Measurements from ENCODE around the gene MATN1. TPM values are rescaled to one million over a fixed set of nuclear protein-coding genes. Genes with fewer than 3 reads are reported as not detected.

MATN1 gene
- total and polyA plus RNA-seq, 9 donors = 0.10 to 0.95 (median 0.51) TPM

DNA sequence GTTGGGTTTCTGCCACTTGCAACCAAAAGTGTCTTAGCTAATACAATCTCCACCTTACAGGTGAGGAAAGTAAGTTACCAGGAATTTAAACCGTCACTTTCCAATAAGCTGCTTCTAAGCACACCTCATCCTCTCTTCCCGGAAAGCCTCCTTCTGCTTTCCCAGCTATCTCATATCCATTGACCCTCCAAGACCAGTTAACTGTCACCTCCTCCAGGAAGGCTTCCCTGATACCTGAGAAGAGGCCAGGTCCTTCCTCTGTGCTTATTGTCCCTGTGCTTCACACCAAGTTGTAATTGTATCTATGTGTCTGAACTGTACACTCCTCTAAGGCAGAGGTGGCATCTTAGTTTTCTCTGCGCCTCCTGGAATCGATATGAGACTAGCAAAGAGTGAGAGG is 11.2 kb upstream of the MATN1 start:
- H3K4me1 ChIP-seq (ENCODE audit: insufficient read depth) = peaks cover 4% of the 10 kb centered on the region
- DNase-seq = no peak
- intact Hi-C loops (cut with DNase I) = no loop called here
- no peak overlapping the region for H3K4me3 ChIP-seq
- no peaks in the 10 kb centered on the region for H3K36me3 ChIP-seq
- H3K27ac ChIP-seq = no peak overlapping the region
- TF ChIP-seq EP300 (IDR thresholded peaks at IDR 0.05) = no peak
- TF ChIP-seq, protein P1, sequence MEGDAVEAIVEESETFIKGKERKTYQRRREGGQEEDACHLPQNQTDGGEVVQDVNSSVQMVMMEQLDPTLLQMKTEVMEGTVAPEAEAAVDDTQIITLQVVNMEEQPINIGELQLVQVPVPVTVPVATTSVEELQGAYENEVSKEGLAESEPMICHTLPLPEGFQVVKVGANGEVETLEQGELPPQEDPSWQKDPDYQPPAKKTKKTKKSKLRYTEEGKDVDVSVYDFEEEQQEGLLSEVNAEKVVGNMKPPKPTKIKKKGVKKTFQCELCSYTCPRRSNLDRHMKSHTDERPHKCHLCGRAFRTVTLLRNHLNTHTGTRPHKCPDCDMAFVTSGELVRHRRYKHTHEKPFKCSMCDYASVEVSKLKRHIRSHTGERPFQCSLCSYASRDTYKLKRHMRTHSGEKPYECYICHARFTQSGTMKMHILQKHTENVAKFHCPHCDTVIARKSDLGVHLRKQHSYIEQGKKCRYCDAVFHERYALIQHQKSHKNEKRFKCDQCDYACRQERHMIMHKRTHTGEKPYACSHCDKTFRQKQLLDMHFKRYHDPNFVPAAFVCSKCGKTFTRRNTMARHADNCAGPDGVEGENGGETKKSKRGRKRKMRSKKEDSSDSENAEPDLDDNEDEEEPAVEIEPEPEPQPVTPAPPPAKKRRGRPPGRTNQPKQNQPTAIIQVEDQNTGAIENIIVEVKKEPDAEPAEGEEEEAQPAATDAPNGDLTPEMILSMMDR (IDR thresholded peaks at IDR 0.05) = no peak
- no peak for TF ChIP-seq POLR2A (IDR thresholded peaks at IDR 0.05)
- WGBS, 3 donors = 92 to 94% (median 94%) methylated on average over 4 of the region's 4 CpGs
- no peaks in the 10 kb centered on the region for H3K27me3 ChIP-seq
- H3K9me3 ChIP-seq = no peaks in the 10 kb centered on the region

DNA sequence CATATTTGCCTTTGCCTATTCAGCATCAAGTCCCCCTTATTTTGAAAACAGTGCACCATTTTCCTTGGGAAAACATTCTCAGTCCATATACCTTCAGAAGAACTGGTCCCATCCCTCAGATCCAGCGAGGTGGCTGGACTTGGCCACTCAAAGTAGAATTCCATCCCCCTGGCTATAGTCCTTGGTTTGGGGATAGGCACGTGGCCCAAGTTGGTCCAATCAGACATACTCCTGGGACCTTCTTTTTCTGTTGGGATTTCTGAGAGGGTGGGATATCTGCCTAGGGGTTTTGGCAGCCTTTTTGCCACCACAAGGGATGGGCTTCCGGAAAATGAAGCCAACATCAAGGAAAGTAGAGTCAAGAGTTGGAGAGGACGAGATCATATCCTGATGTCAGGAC is 10.7 kb upstream of the MATN1 start:
- Histone ChIP-seq H3K4me3 (no peak overlapping the region), H3K27me3 (no peaks in the 10 kb centered on the region), H3K27ac (no peak overlapping the region), H3K9me3 (no peaks in the 10 kb centered on the region), H3K36me3 (no peaks in the 10 kb centered on the region), H3K4me1 (ENCODE audit: insufficient read depth) (peaks cover 4% of the 10 kb centered on the region)
- 92 to 98% (median 96%) methylated on average over 4 of the region's 4 CpGs for WGBS, 3 donors
- intact Hi-C loops (cut with DNase I) = no loop called here
- TF ChIP-seq, protein P1 (IDR thresholded peaks at IDR 0.05) = no peak
- TF ChIP-seq EP300 (IDR thresholded peaks at IDR 0.05) = no peak
- no peak for TF ChIP-seq POLR2A (IDR thresholded peaks at IDR 0.05)
- no peak for DNase-seq

DNA sequence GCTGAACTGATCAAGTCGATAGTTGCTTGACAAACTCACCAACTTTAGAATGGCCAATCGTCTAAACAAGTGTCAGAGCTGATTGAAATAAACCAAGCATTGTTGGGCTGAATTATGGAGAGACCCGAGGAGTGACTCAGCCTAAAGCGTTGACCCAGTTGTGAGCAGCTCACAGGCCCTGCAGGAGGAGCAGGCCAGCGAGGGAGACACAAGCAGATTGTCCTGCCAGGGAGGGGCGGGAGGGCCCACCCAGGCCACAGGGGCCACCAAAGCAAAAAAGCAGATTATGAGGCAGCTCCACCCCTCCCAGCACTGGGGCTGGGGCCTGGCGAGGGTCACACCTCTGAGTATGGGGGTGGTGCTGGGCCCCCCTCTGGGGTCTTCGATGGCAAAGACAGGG is 10.1 kb upstream of the MATN1 start:
- intact Hi-C loops (cut with DNase I) = no loop called here
- TF ChIP-seq POLR2A (IDR thresholded peaks at IDR 0.05) (no peak), EP300 (IDR thresholded peaks at IDR 0.05) (no peak)
- H3K27ac ChIP-seq = no peak overlapping the region

DNA sequence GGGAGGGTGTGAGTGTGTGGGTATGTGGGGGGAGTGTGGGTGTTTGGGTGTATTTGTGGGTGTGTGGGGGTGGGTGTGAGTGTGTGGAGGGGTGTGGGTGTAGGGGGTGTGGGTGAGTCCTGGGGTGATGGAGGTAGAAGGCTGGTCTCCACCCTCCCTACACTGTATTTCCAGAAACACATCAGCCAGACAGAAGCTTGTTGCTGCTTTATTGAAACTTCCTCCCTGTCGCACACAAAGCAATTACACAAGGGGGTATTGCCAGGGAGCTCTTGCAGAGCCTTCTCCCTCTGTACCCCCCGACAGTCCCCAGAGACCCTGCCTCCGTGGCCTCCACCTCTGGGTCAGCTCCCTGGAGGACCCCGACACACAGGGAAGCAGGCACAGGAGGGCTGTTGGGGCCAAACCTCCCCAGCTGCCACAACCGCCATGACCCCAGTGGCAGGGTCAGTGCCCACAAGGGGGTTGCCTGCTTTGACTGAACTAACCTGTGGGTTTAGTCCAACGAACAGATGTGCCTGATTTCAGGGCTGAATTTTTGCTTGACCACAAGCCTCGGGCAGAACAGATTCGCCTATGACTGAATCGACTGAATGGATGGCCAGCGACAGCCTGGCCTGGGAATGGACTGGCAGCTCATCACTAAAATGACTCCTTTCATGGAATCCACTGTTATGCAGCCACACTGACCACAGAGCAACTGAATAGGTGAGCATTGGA is 9.1 kb upstream of the MATN1 start:
- no peak for DNase-seq
- Histone ChIP-seq H3K9me3 (no peaks in the 10 kb centered on the region), H3K27me3 (no peaks in the 10 kb centered on the region), H3K4me1 (ENCODE audit: insufficient read depth) (peaks cover 4% of the 10 kb centered on the region), H3K4me3 (no peak overlapping the region), H3K36me3 (no peaks in the 10 kb centered on the region), H3K27ac (no peak overlapping the region)
- intact Hi-C loops (cut with DNase I) = no loop called here
- 68 to 73% (median 70%) methylated on average over 10 of the region's 10 CpGs for WGBS, 3 donors
- no peak for TF ChIP-seq POLR2A (IDR thresholded peaks at IDR 0.05)
- TF ChIP-seq, protein P1 (IDR thresholded peaks at IDR 0.05) = no peak
- TF ChIP-seq EP300 (IDR thresholded peaks at IDR 0.05) = no peak

More for the DNA sequence above, 10.1 kb upstream of the MATN1 start:
- WGBS, 3 donors = 85 to 87% (median 86%) methylated on average over 8 of the region's 8 CpGs
- Histone ChIP-seq H3K36me3 (no peaks in the 10 kb centered on the region), H3K9me3 (no peaks in the 10 kb centered on the region), H3K4me3 (no peak overlapping the region), H3K27me3 (no peaks in the 10 kb centered on the region), H3K4me1 (ENCODE audit: insufficient read depth) (peaks cover 4% of the 10 kb centered on the region)
- no peak for DNase-seq

DNA sequence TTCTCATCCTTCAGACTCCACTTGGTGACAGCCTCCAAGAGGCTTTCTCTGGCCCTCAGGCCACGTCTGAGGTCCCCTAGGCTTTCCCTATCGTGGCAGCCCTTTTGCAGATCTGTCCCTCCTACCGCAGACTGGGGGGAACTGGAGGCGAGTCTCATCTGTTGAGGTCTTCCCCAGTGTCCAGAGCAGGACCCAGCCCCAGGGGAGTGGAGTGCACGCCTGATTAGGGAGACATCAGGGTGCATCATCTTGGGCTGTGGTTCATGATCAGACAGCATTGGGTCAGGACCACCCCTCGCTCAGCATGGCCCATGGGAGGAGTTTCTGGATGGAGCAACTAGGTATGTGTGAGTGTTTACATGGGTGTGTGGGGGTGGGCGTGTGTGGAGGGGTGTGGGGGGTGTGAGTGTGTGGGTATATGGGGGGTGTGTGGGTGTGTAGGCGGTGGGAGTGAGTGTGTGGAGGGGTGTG is 8.5 kb upstream of the MATN1 start:
- 73 to 89% (median 74%) methylated on average over 7 to 8 of the region's 8 CpGs for WGBS, 3 donors
- peaks cover 4% of the 10 kb centered on the region for H3K4me1 ChIP-seq (ENCODE audit: insufficient read depth)
- intact Hi-C loops (cut with DNase I) = no loop called here

More for the DNA sequence above, 8.5 kb upstream of the MATN1 start:
- H3K27me3 ChIP-seq = no peaks in the 10 kb centered on the region
- no peak overlapping the region for H3K4me3 ChIP-seq
- no peak for TF ChIP-seq POLR2A (IDR thresholded peaks at IDR 0.05)
- TF ChIP-seq, protein P1 (IDR thresholded peaks at IDR 0.05) = no peak
- TF ChIP-seq EP300 (IDR thresholded peaks at IDR 0.05) = no peak
- H3K9me3 ChIP-seq = no peaks in the 10 kb centered on the region
- no peaks in the 10 kb centered on the region for H3K36me3 ChIP-seq
- no peak for DNase-seq
- H3K27ac ChIP-seq = no peak overlapping the region
